Testis (tissue), 2 donors: Measurements from ENCODE around the gene RAB21.

Experiments
- POLR2A ChIP-seq: fragments of 450-650 bp; IDR thresholded peaks from one replicate; pipeline ENCODE4 v1.6.1; 2017; ENCODE audit warnings: antibody characterized with exemption, mild to moderate bottlenecking, moderate library complexity
- TF ChIP-seq, protein P1 (sequence below), 3 experiments: fragments of 450-650 bp in 2 of 3; fragments of 200-600 bp in 1 of 3; sonication (generic) in 1 of 3; IDR thresholded peaks; one replicate each; pipeline ENCODE4 v1.5.1; 2016 to 2019; ENCODE audit warnings: antibody characterized with exemption in 3 of 3, mild to moderate bottlenecking in 2 of 3, moderate library complexity in 1 of 3

DNA sequence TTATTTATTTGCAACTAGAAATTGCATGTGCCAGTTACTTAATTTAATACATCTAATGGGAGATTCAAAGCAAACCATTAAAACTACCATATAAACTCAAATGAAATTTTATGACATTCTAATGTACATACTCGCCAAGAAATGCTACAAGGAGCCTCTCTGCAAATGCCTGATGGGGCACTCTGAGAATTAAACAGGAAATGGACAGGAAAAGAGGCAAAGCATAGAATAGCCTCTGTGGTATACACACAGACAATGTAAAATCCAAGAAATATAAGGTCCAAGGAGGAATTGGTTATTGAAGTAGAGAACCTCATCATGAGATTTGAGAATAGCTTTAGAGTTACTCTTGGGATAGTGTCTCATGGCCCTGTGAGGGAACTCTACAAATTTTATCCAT, 41.2 kb downstream of the RAB21 start:
- TF ChIP-seq, protein P1, sequence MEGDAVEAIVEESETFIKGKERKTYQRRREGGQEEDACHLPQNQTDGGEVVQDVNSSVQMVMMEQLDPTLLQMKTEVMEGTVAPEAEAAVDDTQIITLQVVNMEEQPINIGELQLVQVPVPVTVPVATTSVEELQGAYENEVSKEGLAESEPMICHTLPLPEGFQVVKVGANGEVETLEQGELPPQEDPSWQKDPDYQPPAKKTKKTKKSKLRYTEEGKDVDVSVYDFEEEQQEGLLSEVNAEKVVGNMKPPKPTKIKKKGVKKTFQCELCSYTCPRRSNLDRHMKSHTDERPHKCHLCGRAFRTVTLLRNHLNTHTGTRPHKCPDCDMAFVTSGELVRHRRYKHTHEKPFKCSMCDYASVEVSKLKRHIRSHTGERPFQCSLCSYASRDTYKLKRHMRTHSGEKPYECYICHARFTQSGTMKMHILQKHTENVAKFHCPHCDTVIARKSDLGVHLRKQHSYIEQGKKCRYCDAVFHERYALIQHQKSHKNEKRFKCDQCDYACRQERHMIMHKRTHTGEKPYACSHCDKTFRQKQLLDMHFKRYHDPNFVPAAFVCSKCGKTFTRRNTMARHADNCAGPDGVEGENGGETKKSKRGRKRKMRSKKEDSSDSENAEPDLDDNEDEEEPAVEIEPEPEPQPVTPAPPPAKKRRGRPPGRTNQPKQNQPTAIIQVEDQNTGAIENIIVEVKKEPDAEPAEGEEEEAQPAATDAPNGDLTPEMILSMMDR (IDR thresholded peaks at IDR 0.05): no peak
- TF ChIP-seq POLR2A: no peak
